PFSK-1 (cell line): Measurements from ENCODE around the gene ARF1.
A peak's percentile ranks its signal among the peaks of the same experiment; 100 is the strongest.

Source experiments
- FOXP2 ChIP-seq: optimal IDR thresholded peaks from 2 replicates; pipeline ENCODE3; 2011; ENCODE audit warnings: borderline replicate concordance, control low read depth, inconsistent platforms; ENCODE audit not compliant: insufficient read depth; ENCODE audit errors: extremely low read length, extremely low read depth
- POLR2AphosphoS5 ChIP-seq: IDR thresholded peaks from 2 replicates; pipeline ENCODE4 v1.6.1; 2012; ENCODE audit warnings: low read depth, mild to moderate bottlenecking, control low read depth, low read length, moderate library complexity
- SIN3A ChIP-seq: IDR thresholded peaks from 2 replicates; pipeline ENCODE4 v1.6.1; 2012; ENCODE audit warnings: mild to moderate bottlenecking, low read length, moderate library complexity, borderline replicate concordance; ENCODE audit not compliant: insufficient read depth
- TAF1 ChIP-seq: IDR thresholded peaks from 2 replicates; pipeline ENCODE4 v1.6.1; 2012; ENCODE audit warnings: low read length, control low read depth, borderline replicate concordance; ENCODE audit not compliant: insufficient read depth
- TF ChIP-seq, protein P1 (sequence below), 2 experiments: IDR thresholded peaks; 2 replicates each; pipeline versions ENCODE4 v1.6.1 to v1.8.0; 2011 to 2012; ENCODE audit warnings: low read depth in 2 of 2, low read length in 2 of 2, control low read depth in 1 of 2, inconsistent platforms in 1 of 2, mild to moderate bottlenecking in 1 of 2, moderate library complexity in 1 of 2; ENCODE audit not compliant: insufficient read depth in 1 of 2

Gene ARF1

DNA sequence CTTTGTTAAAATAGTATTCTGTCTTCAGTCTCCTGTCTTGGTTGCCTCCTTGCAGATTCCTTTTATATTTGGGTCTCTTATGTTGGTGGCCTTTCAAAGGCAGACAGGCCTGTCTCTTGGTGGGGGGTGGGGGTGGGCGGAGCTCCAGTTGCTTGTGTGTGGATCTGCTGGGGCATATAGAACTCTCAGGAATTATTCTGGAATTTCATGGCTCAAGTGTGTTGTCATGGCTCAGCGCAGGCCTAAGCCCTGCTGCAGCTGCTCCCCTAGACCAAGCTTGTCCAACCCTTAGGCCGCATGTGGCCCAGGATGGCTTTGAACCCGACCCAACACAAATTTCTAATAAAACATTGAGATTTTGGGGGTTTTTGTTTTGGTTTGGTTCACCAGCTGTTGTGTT is 12.7 kb downstream of the ARF1 start:
- TF ChIP-seq SIN3A (no peak), POLR2AphosphoS5 (no peak)

DNA sequence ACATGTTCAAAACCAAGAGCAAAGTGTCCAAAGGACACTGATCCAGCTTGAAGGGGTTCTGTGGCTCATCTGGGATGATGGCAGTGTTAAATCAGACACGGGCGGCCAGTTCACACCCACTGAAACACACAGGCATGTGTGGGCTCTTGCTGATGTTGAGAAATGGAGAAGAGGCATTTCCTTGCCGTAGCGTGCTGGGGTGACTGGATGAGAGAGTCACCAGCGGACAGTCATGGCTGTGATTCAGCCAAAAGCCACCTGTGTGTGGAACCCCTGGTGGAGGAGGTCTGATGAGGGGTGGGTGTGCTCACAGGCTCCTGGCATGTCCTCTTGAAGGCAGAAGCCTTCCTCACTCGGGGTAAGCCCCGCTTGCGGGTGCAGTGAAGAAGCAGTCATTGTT is 13.4 kb downstream of the ARF1 start:
- TF ChIP-seq POLR2AphosphoS5 (no peak), SIN3A (no peak), TAF1 (no peak), FOXP2 (no peak)
- TF ChIP-seq, protein P1, sequence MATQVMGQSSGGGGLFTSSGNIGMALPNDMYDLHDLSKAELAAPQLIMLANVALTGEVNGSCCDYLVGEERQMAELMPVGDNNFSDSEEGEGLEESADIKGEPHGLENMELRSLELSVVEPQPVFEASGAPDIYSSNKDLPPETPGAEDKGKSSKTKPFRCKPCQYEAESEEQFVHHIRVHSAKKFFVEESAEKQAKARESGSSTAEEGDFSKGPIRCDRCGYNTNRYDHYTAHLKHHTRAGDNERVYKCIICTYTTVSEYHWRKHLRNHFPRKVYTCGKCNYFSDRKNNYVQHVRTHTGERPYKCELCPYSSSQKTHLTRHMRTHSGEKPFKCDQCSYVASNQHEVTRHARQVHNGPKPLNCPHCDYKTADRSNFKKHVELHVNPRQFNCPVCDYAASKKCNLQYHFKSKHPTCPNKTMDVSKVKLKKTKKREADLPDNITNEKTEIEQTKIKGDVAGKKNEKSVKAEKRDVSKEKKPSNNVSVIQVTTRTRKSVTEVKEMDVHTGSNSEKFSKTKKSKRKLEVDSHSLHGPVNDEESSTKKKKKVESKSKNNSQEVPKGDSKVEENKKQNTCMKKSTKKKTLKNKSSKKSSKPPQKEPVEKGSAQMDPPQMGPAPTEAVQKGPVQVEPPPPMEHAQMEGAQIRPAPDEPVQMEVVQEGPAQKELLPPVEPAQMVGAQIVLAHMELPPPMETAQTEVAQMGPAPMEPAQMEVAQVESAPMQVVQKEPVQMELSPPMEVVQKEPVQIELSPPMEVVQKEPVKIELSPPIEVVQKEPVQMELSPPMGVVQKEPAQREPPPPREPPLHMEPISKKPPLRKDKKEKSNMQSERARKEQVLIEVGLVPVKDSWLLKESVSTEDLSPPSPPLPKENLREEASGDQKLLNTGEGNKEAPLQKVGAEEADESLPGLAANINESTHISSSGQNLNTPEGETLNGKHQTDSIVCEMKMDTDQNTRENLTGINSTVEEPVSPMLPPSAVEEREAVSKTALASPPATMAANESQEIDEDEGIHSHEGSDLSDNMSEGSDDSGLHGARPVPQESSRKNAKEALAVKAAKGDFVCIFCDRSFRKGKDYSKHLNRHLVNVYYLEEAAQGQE (IDR thresholded peaks at IDR 0.05; ENCODE audit: insufficient read depth in 1 of 2, low read depth in 2 of 2, low read length in 2 of 2), result no peak

DNA sequence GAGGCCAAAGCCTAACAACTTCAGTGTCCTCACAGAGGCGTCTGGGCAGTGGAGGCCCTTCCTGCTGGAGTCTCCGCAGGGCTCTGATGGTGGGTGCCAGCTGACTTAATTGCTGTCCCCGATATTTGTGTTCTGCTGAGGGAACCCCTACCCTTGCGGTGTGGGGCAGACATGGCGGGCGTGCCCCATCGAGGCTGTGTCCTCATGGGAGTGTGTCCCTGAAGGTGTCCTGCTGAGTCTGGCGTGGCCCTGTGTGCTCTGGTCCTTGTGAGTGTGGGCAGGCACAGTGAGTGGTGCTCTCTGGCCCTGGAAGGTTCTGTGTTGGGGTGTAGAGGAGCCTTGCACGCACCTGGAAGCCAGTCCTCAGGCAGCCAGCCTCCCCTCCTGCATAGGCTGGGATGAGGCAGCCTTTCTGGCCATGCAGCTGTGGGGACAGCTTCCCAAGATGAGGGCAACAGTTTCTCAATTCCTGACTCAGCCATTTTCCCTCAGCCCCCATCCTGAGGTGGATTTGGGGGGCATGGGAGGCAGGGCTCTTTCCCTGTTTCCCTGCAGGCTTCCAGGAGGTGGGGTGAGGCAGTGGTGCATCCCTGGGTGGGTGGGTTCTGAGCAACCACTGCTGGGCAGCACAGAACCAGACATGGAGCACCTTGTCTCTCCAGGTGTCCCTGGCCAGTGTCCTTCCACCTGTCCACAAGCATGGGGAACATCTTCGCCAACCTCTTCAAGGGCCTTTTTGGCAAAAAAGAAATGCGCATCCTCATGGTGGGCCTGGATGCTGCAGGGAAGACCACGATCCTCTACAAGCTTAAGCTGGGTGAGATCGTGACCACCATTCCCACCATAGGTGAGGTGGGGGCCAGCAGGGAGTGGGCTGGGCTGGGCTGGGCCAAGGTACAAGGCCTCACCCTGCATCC is 14.2 kb downstream of the ARF1 start:
- TF ChIP-seq POLR2AphosphoS5, result 0 out of 2 replicates have a peak, but pooled peaks have one; percentile 11
- no peak for TF ChIP-seq TAF1

DNA sequence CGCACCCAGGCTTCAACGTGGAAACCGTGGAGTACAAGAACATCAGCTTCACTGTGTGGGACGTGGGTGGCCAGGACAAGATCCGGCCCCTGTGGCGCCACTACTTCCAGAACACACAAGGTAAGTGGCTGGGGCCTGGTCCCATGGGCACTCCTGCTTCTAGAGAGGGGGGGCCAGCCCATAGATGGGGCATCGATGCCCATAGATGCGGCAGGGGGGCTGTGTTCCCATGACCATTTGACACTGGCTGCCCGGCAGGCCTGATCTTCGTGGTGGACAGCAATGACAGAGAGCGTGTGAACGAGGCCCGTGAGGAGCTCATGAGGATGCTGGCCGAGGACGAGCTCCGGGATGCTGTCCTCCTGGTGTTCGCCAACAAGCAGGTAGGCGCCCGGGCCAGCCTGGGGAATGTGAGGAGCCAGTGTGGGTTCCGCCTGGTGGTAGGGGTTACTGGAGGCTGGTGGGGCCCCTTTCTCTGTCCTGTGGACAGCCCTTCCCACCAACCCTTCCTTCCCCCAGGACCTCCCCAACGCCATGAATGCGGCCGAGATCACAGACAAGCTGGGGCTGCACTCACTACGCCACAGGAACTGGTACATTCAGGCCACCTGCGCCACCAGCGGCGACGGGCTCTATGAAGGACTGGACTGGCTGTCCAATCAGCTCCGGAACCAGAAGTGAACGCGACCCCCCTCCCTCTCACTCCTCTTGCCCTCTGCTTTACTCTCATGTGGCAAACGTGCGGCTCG is 15.0 kb downstream of the ARF1 start:
- TF ChIP-seq POLR2AphosphoS5 (no peak), SIN3A (no peak)
- TF ChIP-seq, protein P1 (IDR thresholded peaks at IDR 0.05; ENCODE audit: insufficient read depth in 1 of 2, low read depth in 2 of 2, low read length in 2 of 2), result no peak

DNA sequence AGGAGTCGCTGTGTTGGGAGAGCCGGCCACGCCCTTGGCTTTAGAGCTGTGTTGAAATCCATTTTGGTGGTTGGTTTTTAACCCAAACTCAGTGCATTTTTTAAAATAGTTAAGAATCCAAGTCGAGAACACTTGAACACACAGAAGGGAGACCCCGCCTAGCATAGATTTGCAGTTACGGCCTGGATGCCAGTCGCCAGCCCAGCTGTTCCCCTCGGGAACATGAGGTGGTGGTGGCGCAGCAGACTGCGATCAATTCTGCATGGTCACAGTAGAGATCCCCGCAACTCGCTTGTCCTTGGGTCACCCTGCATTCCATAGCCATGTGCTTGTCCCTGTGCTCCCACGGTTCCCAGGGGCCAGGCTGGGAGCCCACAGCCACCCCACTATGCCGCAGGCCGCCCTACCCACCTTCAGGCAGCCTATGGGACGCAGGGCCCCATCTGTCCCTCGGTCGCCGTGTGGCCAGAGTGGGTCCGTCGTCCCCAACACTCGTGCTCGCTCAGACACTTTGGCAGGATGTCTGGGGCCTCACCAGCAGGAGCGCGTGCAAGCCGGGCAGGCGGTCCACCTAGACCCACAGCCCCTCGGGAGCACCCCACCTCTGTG is 15.9 kb downstream of the ARF1 start:
- TF ChIP-seq TAF1 (no peak), FOXP2 (no peak), POLR2AphosphoS5 (no peak; the same call in 1 of the 2 replicates), SIN3A (no peak)
- TF ChIP-seq, protein P1 (IDR thresholded peaks at IDR 0.05; ENCODE audit: insufficient read depth in 1 of 2, low read depth in 2 of 2, low read length in 2 of 2), result no peak

DNA sequence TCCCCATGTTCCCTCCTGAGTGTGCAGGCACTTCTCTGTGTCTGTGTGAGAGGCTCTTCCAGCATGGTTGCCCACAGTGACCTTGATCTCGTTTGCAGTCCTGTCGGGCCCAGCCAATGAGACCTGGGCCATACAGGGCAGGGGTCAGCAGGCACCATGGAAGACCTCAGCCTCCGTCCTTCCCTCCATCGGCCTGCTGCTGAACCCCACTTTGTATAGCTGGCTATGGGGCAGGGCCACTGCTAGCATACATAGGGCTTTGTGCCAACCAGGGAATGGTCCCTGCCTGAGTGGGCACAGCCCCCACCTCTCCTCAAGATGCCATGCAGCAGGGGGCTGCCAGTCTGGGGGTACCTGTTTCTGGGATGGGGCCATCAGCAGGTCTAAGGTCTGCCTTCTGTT is 16.8 kb downstream of the ARF1 start:
- TF ChIP-seq POLR2AphosphoS5 (peak; percentile 50; the same call in 1 of the 2 replicates), SIN3A (no peak), FOXP2 (no peak), TAF1 (no peak)
- TF ChIP-seq, protein P1 (IDR thresholded peaks at IDR 0.05; ENCODE audit: insufficient read depth in 1 of 2, low read depth in 2 of 2, low read length in 2 of 2), result no peak
